Measurements from ENCODE around the gene CACNA1D.

Gene CACNA1D

DNA sequence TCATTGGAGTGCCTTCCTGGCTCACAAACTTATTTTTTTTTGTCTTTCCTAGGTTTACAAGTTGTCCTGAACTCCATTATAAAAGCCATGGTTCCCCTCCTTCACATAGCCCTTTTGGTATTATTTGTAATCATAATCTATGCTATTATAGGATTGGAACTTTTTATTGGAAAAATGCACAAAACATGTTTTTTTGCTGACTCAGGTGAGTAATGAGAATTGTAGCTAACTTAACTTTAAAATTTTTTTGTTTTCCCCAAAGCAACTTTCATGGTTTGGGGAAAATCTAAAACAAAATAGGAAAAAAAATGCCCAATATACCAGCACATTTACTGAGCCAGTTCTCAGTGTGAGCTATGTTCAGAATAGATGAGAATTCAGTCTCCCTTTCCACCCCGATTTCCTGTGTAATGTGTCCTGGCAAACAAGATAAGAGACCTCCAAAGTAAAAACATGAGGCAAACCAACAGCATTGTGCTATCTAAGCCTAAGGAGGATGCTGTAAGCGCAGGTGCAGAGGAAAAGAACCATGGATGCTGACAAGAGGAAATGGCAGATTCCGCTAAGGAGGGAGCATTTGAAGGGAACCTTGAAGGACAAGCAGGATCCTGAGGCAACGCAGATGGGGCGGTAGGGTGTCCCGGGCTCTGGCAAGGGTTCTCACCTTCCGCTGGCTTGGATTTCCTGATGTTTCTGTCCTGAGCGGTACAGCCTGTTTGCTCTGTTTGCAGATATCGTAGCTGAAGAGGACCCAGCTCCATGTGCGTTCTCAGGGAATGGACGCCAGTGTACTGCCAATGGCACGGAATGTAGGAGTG is 171.4 kb downstream of the CACNA1D start:
- TF ChIP-seq, protein P1, sequence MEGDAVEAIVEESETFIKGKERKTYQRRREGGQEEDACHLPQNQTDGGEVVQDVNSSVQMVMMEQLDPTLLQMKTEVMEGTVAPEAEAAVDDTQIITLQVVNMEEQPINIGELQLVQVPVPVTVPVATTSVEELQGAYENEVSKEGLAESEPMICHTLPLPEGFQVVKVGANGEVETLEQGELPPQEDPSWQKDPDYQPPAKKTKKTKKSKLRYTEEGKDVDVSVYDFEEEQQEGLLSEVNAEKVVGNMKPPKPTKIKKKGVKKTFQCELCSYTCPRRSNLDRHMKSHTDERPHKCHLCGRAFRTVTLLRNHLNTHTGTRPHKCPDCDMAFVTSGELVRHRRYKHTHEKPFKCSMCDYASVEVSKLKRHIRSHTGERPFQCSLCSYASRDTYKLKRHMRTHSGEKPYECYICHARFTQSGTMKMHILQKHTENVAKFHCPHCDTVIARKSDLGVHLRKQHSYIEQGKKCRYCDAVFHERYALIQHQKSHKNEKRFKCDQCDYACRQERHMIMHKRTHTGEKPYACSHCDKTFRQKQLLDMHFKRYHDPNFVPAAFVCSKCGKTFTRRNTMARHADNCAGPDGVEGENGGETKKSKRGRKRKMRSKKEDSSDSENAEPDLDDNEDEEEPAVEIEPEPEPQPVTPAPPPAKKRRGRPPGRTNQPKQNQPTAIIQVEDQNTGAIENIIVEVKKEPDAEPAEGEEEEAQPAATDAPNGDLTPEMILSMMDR (conservative IDR thresholded peaks at IDR 0.05; ENCODE audit: low read depth, low read length) = no peak
- DNase-seq (ENCODE audit: low read depth) = no peak
- no peak overlapping the region for H3K4me3 ChIP-seq (ENCODE audit: low read length)

DNA sequence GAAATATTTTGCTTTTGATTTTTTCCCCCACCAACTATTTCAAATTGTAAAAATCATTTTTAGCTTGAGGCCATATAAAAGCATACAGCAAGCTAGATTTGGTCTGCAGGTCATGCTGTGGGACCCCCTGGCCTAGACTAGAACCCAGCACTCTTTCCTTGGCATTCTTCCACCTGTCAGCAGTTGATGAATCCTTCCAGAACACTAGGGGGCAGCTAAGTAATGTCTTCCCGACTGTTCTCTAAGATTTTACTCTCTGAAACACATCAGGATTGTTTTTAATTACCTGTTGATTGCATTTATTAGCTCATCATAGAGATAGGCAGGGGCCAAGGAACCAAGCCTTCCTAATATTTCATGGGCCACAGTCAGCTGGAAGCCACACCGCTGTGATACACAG is 174.5 kb downstream of the CACNA1D start:
- TF ChIP-seq, protein P1 (conservative IDR thresholded peaks at IDR 0.05; ENCODE audit: low read depth, low read length) = peak; percentile 58
- no peak for DNase-seq (ENCODE audit: low read depth)
- H3K4me3 ChIP-seq (ENCODE audit: low read length) = no peak overlapping the region

DNA sequence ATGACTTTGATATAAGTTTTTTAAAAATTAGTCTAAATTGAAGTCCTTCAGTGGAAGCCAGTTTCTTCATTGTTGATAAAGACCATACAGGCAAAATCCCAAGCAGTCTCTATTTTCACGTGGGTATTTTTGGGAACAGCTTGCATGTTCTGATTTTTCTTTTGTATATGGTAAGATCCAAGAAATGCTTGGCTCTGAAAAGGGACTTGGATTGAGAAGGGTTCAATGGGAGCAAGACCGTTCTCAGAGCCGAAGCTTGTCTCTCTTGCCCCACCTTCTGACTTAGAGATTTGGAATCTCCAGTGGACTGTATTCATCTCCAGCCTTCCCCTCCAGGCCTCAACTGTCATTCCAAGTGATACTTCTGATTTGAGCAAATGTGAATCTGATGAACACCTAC is 176.3 kb downstream of the CACNA1D start:
- TF ChIP-seq, protein P1 (conservative IDR thresholded peaks at IDR 0.05; ENCODE audit: low read depth, low read length) = no peak
- H3K4me3 ChIP-seq (ENCODE audit: low read length) = no peak overlapping the region
- no peak for DNase-seq (ENCODE audit: low read depth)

DNA sequence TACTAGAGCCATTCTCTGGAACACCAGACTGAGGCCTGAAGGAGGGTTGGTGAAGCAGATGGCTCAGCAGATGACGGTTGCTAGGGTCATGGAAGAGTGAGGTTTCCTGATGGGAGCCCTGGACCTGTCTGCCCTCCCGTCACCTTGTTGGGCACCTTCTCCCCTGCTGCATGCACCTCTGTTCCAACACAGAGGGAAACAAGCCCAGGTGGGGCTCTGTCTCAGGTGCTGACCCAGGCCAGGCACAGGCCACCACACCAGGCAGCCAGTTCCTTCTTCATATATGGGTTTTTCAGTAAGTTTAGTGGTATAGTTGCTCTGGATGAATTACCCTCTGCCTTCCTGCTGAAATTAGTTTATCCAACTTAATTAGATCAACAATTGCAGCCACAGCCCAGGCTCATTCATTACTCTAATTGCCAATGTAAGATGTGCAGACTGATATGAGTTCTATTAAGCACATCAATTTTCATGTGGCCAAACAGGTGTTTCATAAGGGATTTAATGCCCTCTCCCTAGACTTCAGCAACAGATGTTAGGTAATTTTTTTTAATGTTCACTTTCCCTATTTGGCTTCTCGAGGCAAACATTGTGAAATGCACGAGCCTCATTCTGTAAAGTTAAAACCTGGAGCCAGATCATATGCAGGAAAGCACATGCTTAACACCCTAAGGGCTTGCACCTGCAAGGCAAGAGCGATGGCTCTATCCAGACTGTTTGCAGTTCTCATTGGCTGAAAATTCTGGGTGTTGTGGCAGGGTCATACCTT is 177.0 kb downstream of the CACNA1D start:
- no peak for DNase-seq (ENCODE audit: low read depth)
- H3K4me3 ChIP-seq (ENCODE audit: low read length) = no peak overlapping the region
- TF ChIP-seq, protein P1 (conservative IDR thresholded peaks at IDR 0.05; ENCODE audit: low read depth, low read length) = no peak

DNA sequence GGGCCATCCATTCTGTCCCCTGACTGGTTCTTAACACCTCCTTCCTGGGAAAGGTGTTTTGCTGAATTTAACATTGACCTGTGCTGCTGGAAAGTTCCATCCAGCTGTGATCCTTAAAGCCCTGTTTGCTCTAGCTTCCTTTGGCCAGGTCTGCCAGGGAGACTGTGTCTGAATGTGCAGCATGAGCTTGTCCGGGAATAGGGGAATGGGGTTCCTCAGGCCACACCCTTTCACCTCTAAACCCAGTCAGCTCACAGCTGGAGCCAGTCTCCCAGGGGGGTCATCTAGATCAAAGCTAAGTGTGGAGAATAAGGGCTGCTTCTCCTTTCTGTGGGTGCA is 177.5 kb downstream of the CACNA1D start:
- DNase-seq (ENCODE audit: low read depth) = no peak
- TF ChIP-seq, protein P1 (conservative IDR thresholded peaks at IDR 0.05; ENCODE audit: low read depth, low read length) = no peak
- no peak overlapping the region for H3K4me3 ChIP-seq (ENCODE audit: low read length)

DNA sequence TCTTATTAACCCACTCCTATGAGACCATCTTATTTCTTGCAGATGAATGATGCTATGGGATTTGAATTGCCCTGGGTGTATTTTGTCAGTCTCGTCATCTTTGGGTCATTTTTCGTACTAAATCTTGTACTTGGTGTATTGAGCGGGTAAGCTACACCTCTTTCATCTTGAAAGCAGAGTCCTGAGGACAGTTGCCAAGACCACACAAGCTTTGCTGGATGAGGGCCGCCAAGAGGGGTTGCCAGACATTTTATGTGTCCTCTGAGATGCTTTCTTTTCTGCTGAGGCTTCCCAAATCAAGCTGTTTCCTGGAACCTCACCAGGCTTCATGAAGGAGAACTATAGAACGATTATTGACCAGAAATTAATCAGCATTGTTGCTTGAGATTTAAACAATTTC is 178.6 kb downstream of the CACNA1D start:
- TF ChIP-seq, protein P1 (conservative IDR thresholded peaks at IDR 0.05; ENCODE audit: low read depth, low read length) = no peak
- DNase-seq (ENCODE audit: low read depth) = no peak
- H3K4me3 ChIP-seq (ENCODE audit: low read length) = no peak overlapping the region
